ENCODE measurements around the gene LIX1L.

The LIX1L gene

GRCh38 chr1:145952903-145953302, 4.9 kb downstream of the LIX1L start:
- TF ChIP-seq CTCF (IDR thresholded peaks at IDR 0.05; ENCODE audit: insufficient read depth, low read length, poor library complexity, severe bottlenecking) = no peak
- H3K27me3 ChIP-seq (replicated peaks; ENCODE audit: control insufficient read depth, insufficient read depth, low read length) = no peaks in the 10 kb centered on the region
- H3K36me3 ChIP-seq (ENCODE audit: control insufficient read depth, insufficient read depth, low read length) = no peaks in the 10 kb centered on the region; the same call in 1 of the 2 replicates
- DNase-seq (ENCODE audit: extremely low read depth, insufficient read length) = no peak
- no peak overlapping the region for H3K4me3 ChIP-seq (replicated peaks; ENCODE audit: low read depth, low read length)

GRCh38 chr1:145951526-145951925, 6.3 kb downstream of the LIX1L start:
- Histone ChIP-seq H3K4me3 (replicated peaks; ENCODE audit: low read depth, low read length) (no peak overlapping the region), H3K27me3 (replicated peaks; ENCODE audit: control insufficient read depth, insufficient read depth, low read length) (no peaks in the 10 kb centered on the region), H3K36me3 (ENCODE audit: control insufficient read depth, insufficient read depth, low read length) (no peaks in the 10 kb centered on the region; the same call in 1 of the 2 replicates)
- TF ChIP-seq CTCF (IDR thresholded peaks at IDR 0.05; ENCODE audit: insufficient read depth, low read length, poor library complexity, severe bottlenecking) = no peak
- no peak for DNase-seq (ENCODE audit: extremely low read depth, insufficient read length)

GRCh38 chr1:145949219-145949618, 8.6 kb downstream of the LIX1L start:
- TF ChIP-seq CTCF (IDR thresholded peaks at IDR 0.05; ENCODE audit: insufficient read depth, low read length, poor library complexity, severe bottlenecking) = no peak
- H3K36me3 ChIP-seq (ENCODE audit: control insufficient read depth, insufficient read depth, low read length) = no peaks in the 10 kb centered on the region; the same call in 1 of the 2 replicates
- DNase-seq (ENCODE audit: extremely low read depth, insufficient read length) = no peak
- no peak overlapping the region for H3K4me3 ChIP-seq (replicated peaks; ENCODE audit: low read depth, low read length)
- no peaks in the 10 kb centered on the region for H3K27me3 ChIP-seq (replicated peaks; ENCODE audit: control insufficient read depth, insufficient read depth, low read length)

- Histone ChIP-seq H3K4me3 (replicated peaks; ENCODE audit: low read depth, low read length) (no peak overlapping the region), H3K36me3 (ENCODE audit: control insufficient read depth, insufficient read depth, low read length) (no peaks in the 10 kb centered on the region; the same call in 1 of the 2 replicates), H3K27me3 (replicated peaks; ENCODE audit: control insufficient read depth, insufficient read depth, low read length) (no peaks in the 10 kb centered on the region)
- DNase-seq (ENCODE audit: extremely low read depth, insufficient read length) = no peak
- no peak for TF ChIP-seq CTCF (IDR thresholded peaks at IDR 0.05; ENCODE audit: insufficient read depth, low read length, poor library complexity, severe bottlenecking)
Observed at GRCh38 chr1:145947551-145947950, 10.3 kb downstream of the LIX1L start.

GRCh38 chr1:145946477-145946986, 11.3 kb downstream of the LIX1L start:
- H3K27me3 ChIP-seq (replicated peaks; ENCODE audit: control insufficient read depth, insufficient read depth, low read length) = no peaks in the 10 kb centered on the region
- TF ChIP-seq CTCF (IDR thresholded peaks at IDR 0.05; ENCODE audit: insufficient read depth, low read length, poor library complexity, severe bottlenecking) = no peak
- no peak for DNase-seq (ENCODE audit: extremely low read depth, insufficient read length)
- H3K4me3 ChIP-seq (replicated peaks; ENCODE audit: low read depth, low read length) = no peak overlapping the region
- H3K36me3 ChIP-seq (ENCODE audit: control insufficient read depth, insufficient read depth, low read length) = peaks cover 1% of the 10 kb centered on the region

GRCh38 chr1:145944532-145944931, 13.3 kb downstream of the LIX1L start:
- H3K36me3 ChIP-seq (ENCODE audit: control insufficient read depth, insufficient read depth, low read length) = peaks cover 1% of the 10 kb centered on the region
- no peak for TF ChIP-seq CTCF (IDR thresholded peaks at IDR 0.05; ENCODE audit: insufficient read depth, low read length, poor library complexity, severe bottlenecking)
- no peak overlapping the region for H3K4me3 ChIP-seq (replicated peaks; ENCODE audit: low read depth, low read length)
- H3K27me3 ChIP-seq (replicated peaks; ENCODE audit: control insufficient read depth, insufficient read depth, low read length) = no peaks in the 10 kb centered on the region
- no peak for DNase-seq (ENCODE audit: extremely low read depth, insufficient read length)
